HCEC 1CT (cell line): Measurements from ENCODE around the gene CTTNBP2NL.
"Not testable (repeated sequence)": the region's sequence is repeated elsewhere in the genome, so short reads cannot be mapped to it uniquely, and the experiment has no call there.

ENCODE experiments used
- DNase-seq: peaks from one replicate; pipeline ENCODE4 v3.0.0-alpha.2; 2017

CTTNBP2NL gene

GRCh38 chr1:112387807-112388206, 8.2 kb upstream of the CTTNBP2NL start:
- DNase-seq = no peak

GRCh38 chr1:112388436-112388835, 7.6 kb upstream of the CTTNBP2NL start:
- no peak for DNase-seq

- DNase-seq = no peak
Measured at GRCh38 chr1:112389689-112390088, 6.3 kb upstream of the CTTNBP2NL start.

GRCh38 chr1:112390335-112390734, 5.7 kb upstream of the CTTNBP2NL start:
- DNase-seq = not testable (repeated sequence)

- peak; percentile 90 for DNase-seq
Measured at GRCh38 chr1:112390775-112391602, 5.0 kb upstream of the CTTNBP2NL start.

- DNase-seq = no peak
Measured at GRCh38 chr1:112391603-112391940, 4.4 kb upstream of the CTTNBP2NL start.

GRCh38 chr1:112393631-112393974, 2.4 kb upstream of the CTTNBP2NL start:
- DNase-seq = peak; percentile 29

- DNase-seq = no peak
Measured at GRCh38 chr1:112394743-112395062, 1.3 kb upstream of the CTTNBP2NL start.

- no peak for DNase-seq
Measured at GRCh38 chr1:112395256-112395820, 676 bp upstream of the CTTNBP2NL start.

GRCh38 chr1:112396653-112397471, 848 bp downstream of the CTTNBP2NL start:
- DNase-seq = no peak

- no peak for DNase-seq
Measured at GRCh38 chr1:112397841-112398240, 1.8 kb downstream of the CTTNBP2NL start.

GRCh38 chr1:112399456-112399855, 3.4 kb downstream of the CTTNBP2NL start:
- no peak for DNase-seq

- DNase-seq = not testable (repeated sequence)
Measured at GRCh38 chr1:112400706-112401105, 4.7 kb downstream of the CTTNBP2NL start.

- DNase-seq = peak; percentile 80
Measured at GRCh38 chr1:112402682-112403643, 6.9 kb downstream of the CTTNBP2NL start.

GRCh38 chr1:112406771-112407170, 10.8 kb downstream of the CTTNBP2NL start:
- DNase-seq = no peak

GRCh38 chr1:112409414-112409813, 13.4 kb downstream of the CTTNBP2NL start:
- DNase-seq = no peak

- DNase-seq = no peak
Measured at GRCh38 chr1:112410673-112411072, 14.7 kb downstream of the CTTNBP2NL start.

GRCh38 chr1:112417271-112417670, 21.3 kb downstream of the CTTNBP2NL start:
- DNase-seq = no peak

- no peak for DNase-seq
Measured at GRCh38 chr1:112418099-112418892, 22.3 kb downstream of the CTTNBP2NL start.

GRCh38 chr1:112423207-112423606, 27.2 kb downstream of the CTTNBP2NL start:
- peak; percentile 30 for DNase-seq

- DNase-seq = not testable (repeated sequence)
Measured at GRCh38 chr1:112423666-112424065, 27.7 kb downstream of the CTTNBP2NL start.

GRCh38 chr1:112429749-112430148, 33.7 kb downstream of the CTTNBP2NL start:
- DNase-seq = no peak
